Panc1 (cell line): ENCODE data around the gene FILIP1. TPM values are rescaled to one million over a fixed set of nuclear protein-coding genes. Genes with fewer than 3 reads are reported as not detected.

Experiments
- ATAC-seq: fragments of 200-7000 bp; cut with Tn5 transposase; 2 replicates; pipeline ENCODE4 v1.9.1; 2020; ENCODE audit warnings: mild to moderate bottlenecking, moderate library complexity
- BruUV-seq: library from RNA; stranded (reverse); fragments of 400-500 nt; replicated peaks from 2 replicates; lab custom pipeline; 2021; lab: Mats Ljungman, UMichigan
- CTCF ChIA-PET: fragments of 300-600 bp; sonication (Branson Sonifier 250); formaldehyde crosslinking; loops from one replicate; lab custom pipeline; 2022; ENCODE audit warnings: antibody characterized with exemption; lab: Charles Lee
- POLR2A ChIA-PET: fragments of 300-600 bp; sonication (Branson Sonifier 250); formaldehyde crosslinking; loops from one replicate; lab custom pipeline; 2022; ENCODE audit warnings: antibody characterized with exemption; lab: Charles Lee
- DNase-seq: peaks from one replicate; pipeline ENCODE4 v3.0.0-alpha.2; 2010; ENCODE audit warnings: low read depth, low spot score
- H3K27ac ChIP-seq: 2 replicates; pipeline ENCODE4 v1.5.1; 2011; ENCODE audit warnings: mild to moderate bottlenecking, low read length, inconsistent platforms
- H3K27me3 ChIP-seq: fragments of 200-500 bp; sonication (Bioruptor generic); 2 replicates; pipeline ENCODE4 v1.6.0; 2014; ENCODE audit warnings: low read length, inconsistent platforms; ENCODE audit not compliant: control insufficient read depth, insufficient read depth
- H3K36me3 ChIP-seq: fragments of 200-500 bp; sonication (Bioruptor generic); 2 replicates; pipeline ENCODE4 v1.5.1; 2014; ENCODE audit warnings: inconsistent platforms, mild to moderate bottlenecking, low read length, moderate library complexity; ENCODE audit not compliant: control insufficient read depth, insufficient read depth
- H3K4me1 ChIP-seq: 2 replicates; pipeline ENCODE4 v1.5.1; 2011; ENCODE audit warnings: inconsistent platforms, mild to moderate bottlenecking, low read length, moderate library complexity; ENCODE audit not compliant: control insufficient read depth, insufficient read depth
- H3K4me3 ChIP-seq, 2 experiments: 2 replicates each; pipeline ENCODE4 v1.5.1; 2011 to 2012; ENCODE audit warnings: low read depth in 2 of 2, low read length in 2 of 2, mild to moderate bottlenecking in 2 of 2, inconsistent platforms in 1 of 2, moderate library complexity in 1 of 2
- H3K9me3 ChIP-seq: fragments of 200-500 bp; sonication (Bioruptor generic); 2 replicates; pipeline ENCODE4 v1.5.1; 2014; ENCODE audit warnings: low read depth, mild to moderate bottlenecking, inconsistent platforms, low read length, moderate library complexity; ENCODE audit not compliant: control insufficient read depth, insufficient read depth
- CTCF ChIP-seq: fragments of 450-650 bp; IDR thresholded peaks from 2 replicates; pipeline ENCODE4 v1.5.1; 2017; ENCODE audit warnings: mild to moderate bottlenecking
- POLR2AphosphoS5 ChIP-seq: IDR thresholded peaks from 2 replicates; pipeline ENCODE4 v1.6.1; 2012; ENCODE audit warnings: mild to moderate bottlenecking, low read depth, low read length, moderate library complexity
- REST ChIP-seq, 2 experiments: IDR thresholded peaks; 2 replicates each; pipeline ENCODE4 v1.6.1; 2011 to 2012; ENCODE audit warnings: low read depth in 2 of 2, control low read depth in 1 of 2, low read length in 1 of 2, mild to moderate bottlenecking in 1 of 2, moderate library complexity in 1 of 2; ENCODE audit not compliant: insufficient read depth in 1 of 2
- SIN3A ChIP-seq: IDR thresholded peaks from 2 replicates; pipeline ENCODE4 v1.6.1; 2012; ENCODE audit warnings: low read depth, mild to moderate bottlenecking, low read length, moderate library complexity, borderline replicate concordance; ENCODE audit not compliant: insufficient read depth
- TCF7L2 ChIP-seq: IDR thresholded peaks from 2 replicates; pipeline ENCODE4 v1.6.1; 2011; ENCODE audit warnings: mild to moderate bottlenecking, low read depth, low read length, inconsistent platforms
- in situ Hi-C: cut with HindIII; loops from 2 replicates; pipeline ENCODE4 v1.10.0; 2016; ENCODE audit warnings: low sequenced_read_pairs, low pct_unique_long_range_greater_than_20kb
- intact Hi-C: fragments of 100-400 bp; cut with micrococcal nuclease; formaldehyde crosslinking; loops from one replicate; pipeline ENCODE4 v1.10.0; 2022; ENCODE audit not compliant: unreplicated experiment
- total RNA-seq: library from RNA; stranded (reverse); gene quantifications from one replicate; pipeline ENCODE4 v1.2.1, GENCODE V29; 2021; ENCODE audit not compliant: unreplicated experiment

FILIP1 gene
- total RNA-seq, 1 experiment from 2014 or later = 0.26 TPM

- CTCF ChIA-PET = no interaction called here
- no TSS peak for BruUV-seq
- DNase-seq = no peak
- Histone ChIP-seq H3K27me3 (no peaks in the 10 kb centered on the region), H3K27ac (no peak overlapping the region), H3K4me3 (no peak overlapping the region), H3K4me1 (0 out of 2 replicates have a peak, but pooled peaks cover 2% of the 10 kb centered on the region), H3K9me3 (no peaks in the 10 kb centered on the region), H3K36me3 (no peaks in the 10 kb centered on the region)
- TF ChIP-seq SIN3A (no peak), POLR2AphosphoS5 (no peak), TCF7L2 (no peak), CTCF (no peak), REST (IDR thresholded peaks at IDR 0.05; ENCODE audit: insufficient read depth in 1 of 2, low read depth in 2 of 2, low read length in 1 of 2) (no peak)
- intact Hi-C loops = no loop called here
- in situ Hi-C loops = no loop called here
- ATAC-seq = no peak
- POLR2A ChIA-PET = no interaction called here
Measured at GRCh38 chr6:75531174-75531573, 37.6 kb upstream of the FILIP1 start.

GRCh38 chr6:75530696-75531095 is 37.1 kb upstream of the FILIP1 start:
- no peak overlapping the region for H3K27ac ChIP-seq
- in situ Hi-C loops = no loop called here
- TF ChIP-seq POLR2AphosphoS5 = no peak
- TF ChIP-seq TCF7L2 = no peak
- TF ChIP-seq REST (IDR thresholded peaks at IDR 0.05; ENCODE audit: insufficient read depth in 1 of 2, low read depth in 2 of 2, low read length in 1 of 2) = no peak
- TF ChIP-seq CTCF = no peak
- TF ChIP-seq SIN3A = no peak
- H3K4me1 ChIP-seq = 0 out of 2 replicates have a peak, but pooled peaks cover 2% of the 10 kb centered on the region
- BruUV-seq = no TSS peak
- intact Hi-C loops = no loop called here
- POLR2A ChIA-PET = no interaction called here
- no peak overlapping the region for H3K4me3 ChIP-seq
- no peaks in the 10 kb centered on the region for H3K9me3 ChIP-seq
- no peaks in the 10 kb centered on the region for H3K36me3 ChIP-seq
- CTCF ChIA-PET = no interaction called here
- no peak for ATAC-seq
- H3K27me3 ChIP-seq = no peaks in the 10 kb centered on the region
- DNase-seq = no peak
